Liver (tissue), 9 donors: ENCODE results near the gene BANP. TPM values are rescaled to one million over a fixed set of nuclear protein-coding genes. Genes with fewer than 3 reads are reported as not detected.

Experiments
- DNase-seq: peaks from one replicate; pipeline ENCODE4 v3.0.0-alpha.2; 2017; ENCODE audit warnings: low spot score
- H3K27ac ChIP-seq, 2 donors: one replicate each; pipeline ENCODE4 v1.7.0; 2013; ENCODE audit warnings: inconsistent platforms in 2 of 2, low read length in 2 of 2, control low read depth in 1 of 2, low read depth in 1 of 2, mild to moderate bottlenecking in 1 of 2
- H3K27me3 ChIP-seq, 4 donors: one replicate each; pipeline versions ENCODE4 v1.6.1 to v1.7.0; 2013; ENCODE audit warnings: low read length in 3 of 4, inconsistent platforms in 1 of 4, mild to moderate bottlenecking in 1 of 4, moderate library complexity in 1 of 4; ENCODE audit not compliant: control insufficient read depth in 4 of 4, insufficient read depth in 4 of 4
- H3K36me3 ChIP-seq, 4 donors: one replicate each; pipeline versions ENCODE4 v1.6.1 to v1.7.0; 2013; ENCODE audit warnings: low read length in 3 of 4, mild to moderate bottlenecking in 3 of 4, low read depth in 1 of 4, moderate library complexity in 1 of 4; ENCODE audit not compliant: control insufficient read depth in 4 of 4, insufficient read depth in 3 of 4
- H3K4me1 ChIP-seq, 4 donors: one replicate each; pipeline versions ENCODE4 v1.6.1 to v1.7.0; 2013; ENCODE audit warnings: low read length in 3 of 4, mild to moderate bottlenecking in 3 of 4, moderate library complexity in 1 of 4; ENCODE audit not compliant: control insufficient read depth in 4 of 4, insufficient read depth in 4 of 4
- H3K4me3 ChIP-seq, 3 donors: one replicate each; pipeline versions ENCODE4 v1.6.1 to v1.7.0; 2013; ENCODE audit warnings: low read length in 3 of 3, control low read depth in 1 of 3, low read depth in 1 of 3, mild to moderate bottlenecking in 1 of 3
- H3K9ac ChIP-seq, 2 donors: one replicate each; pipeline ENCODE4 v1.7.0; 2013; ENCODE audit warnings: low read length in 2 of 2, mild to moderate bottlenecking in 2 of 2, moderate library complexity in 2 of 2, control low read depth in 1 of 2, low read depth in 1 of 2
- H3K9me3 ChIP-seq, 4 donors: one replicate each; pipeline versions ENCODE4 v1.6.1 to v1.7.0; 2013; ENCODE audit warnings: low read length in 3 of 4; ENCODE audit not compliant: control insufficient read depth in 4 of 4
- EGR1 ChIP-seq, 2 donors: IDR thresholded peaks; 2 replicates each; pipeline ENCODE4 v1.6.1; 2016 to 2018; ENCODE audit warnings: antibody characterized with exemption in 2 of 2, low read depth in 2 of 2
- FOXA2 ChIP-seq: IDR thresholded peaks from 2 replicates; pipeline ENCODE4 v1.6.1; 2016; ENCODE audit warnings: antibody characterized with exemption
- GABPA ChIP-seq, 2 donors: IDR thresholded peaks in 1 of 2; conservative IDR thresholded peaks in 1 of 2; 2 replicates each; pipeline ENCODE4 v1.6.1; 2016; ENCODE audit warnings: antibody characterized with exemption in 2 of 2, mild to moderate bottlenecking in 1 of 2, moderate library complexity in 1 of 2
- HNF4A ChIP-seq, 2 donors: conservative IDR thresholded peaks; 2 replicates each; pipeline ENCODE4 v1.6.1; 2016; ENCODE audit warnings: antibody characterized with exemption in 2 of 2, mild to moderate bottlenecking in 2 of 2
- JUND ChIP-seq, 2 donors: IDR thresholded peaks; 2 replicates each; pipeline ENCODE4 v1.6.1; 2016; ENCODE audit warnings: antibody characterized with exemption in 2 of 2
- NR2F2 ChIP-seq: IDR thresholded peaks from 2 replicates; pipeline ENCODE4 v1.6.1; 2016; ENCODE audit warnings: antibody characterized with exemption
- RAD21 ChIP-seq, 2 donors: IDR thresholded peaks; 2 replicates each; pipeline ENCODE4 v1.6.1; 2016; ENCODE audit warnings: antibody characterized with exemption in 2 of 2, mild to moderate bottlenecking in 2 of 2
- REST ChIP-seq: IDR thresholded peaks from 2 replicates; pipeline ENCODE4 v1.6.1; 2016; ENCODE audit warnings: antibody characterized with exemption, mild to moderate bottlenecking
- RXRA ChIP-seq, 2 donors: IDR thresholded peaks; 2 replicates each; pipeline ENCODE4 v1.6.1; 2017 to 2018; ENCODE audit warnings: antibody characterized with exemption in 2 of 2, mild to moderate bottlenecking in 1 of 2
- SP1 ChIP-seq: IDR thresholded peaks from 2 replicates; pipeline ENCODE4 v1.6.1; 2018; ENCODE audit warnings: antibody characterized with exemption, mild to moderate bottlenecking
- TAF1 ChIP-seq: conservative IDR thresholded peaks from 2 replicates; pipeline ENCODE4 v1.6.1; 2016; ENCODE audit warnings: antibody characterized with exemption, mild to moderate bottlenecking
- YY1 ChIP-seq: IDR thresholded peaks from 2 replicates; pipeline ENCODE4 v1.6.1; 2016; ENCODE audit warnings: antibody characterized with exemption, mild to moderate bottlenecking
- ZBTB33 ChIP-seq: IDR thresholded peaks from 2 replicates; pipeline ENCODE4 v1.6.1; 2016; ENCODE audit warnings: antibody characterized with exemption
- WGBS: extraction: QIAGEN DNeasy Blood & Tissue Kit; methylation state at CpG from one replicate; pipeline ENCODE4 v1.1.7; 2013; 5-methylcytosine and 5-hydroxymethylcytosine counted together
- polyA plus RNA-seq, 2 donors: library from polyadenylated mRNA; stranded (reverse) in 1 of 2; unstranded in 1 of 2; fragments of 200-250 nt in 1 of 2; fragments of >200 nt in 1 of 2; fragmentation: Nextera tagmentation in 1 of 2; extraction: Ambion mirVana in 1 of 2; gene quantifications; one replicate each; pipeline versions ENCODE4 v1.2.1 to v1.2.3, GENCODE V29; 2013 to 2015
- total RNA-seq, 2 donors: library from RNA; depleted of rRNA; stranded (reverse); fragments of >200 nt; gene quantifications; one replicate each; pipeline ENCODE4 v1.2.3, GENCODE V29; 2014
- TF ChIP-seq, protein P1 (sequence below): IDR thresholded peaks from 2 replicates; pipeline ENCODE4 v1.6.1; 2016; ENCODE audit warnings: antibody characterized with exemption
- TF ChIP-seq, protein P2 (sequence below): fragments of 150-350 bp; IDR thresholded peaks from 2 replicates; pipeline ENCODE4 v1.5.1; 2017; ENCODE audit warnings: improper control_type of control experiment, low read depth, low read length; ENCODE audit not compliant: missing input control
- donor health status: healthy.
- donor health status: healthy.
- donor health status: healthy.
- donor health status: healthy.
- donor health status: healthy.

The BANP gene
- total and polyA plus RNA-seq, 4 donors = 4.9 to 20.7 (median 13.7) TPM

DNA sequence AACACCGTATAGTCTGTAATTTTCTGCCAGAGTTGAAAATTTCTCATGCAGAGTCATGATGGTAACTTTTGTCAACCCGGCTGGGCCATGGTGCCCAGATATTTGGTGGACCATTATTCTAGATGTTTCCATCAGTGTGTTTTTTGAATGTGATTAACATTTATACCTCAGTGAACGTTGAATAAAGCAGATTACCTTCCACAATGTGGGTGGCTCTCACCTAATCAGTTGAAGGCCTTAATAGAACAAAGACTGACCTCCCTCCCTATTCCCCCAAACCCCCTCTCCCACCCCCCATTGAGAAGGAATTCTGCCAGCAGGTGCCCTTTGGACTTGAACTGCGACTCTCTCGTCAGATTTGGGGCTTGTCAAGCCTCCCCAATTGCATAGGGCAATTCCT, 8.6 kb upstream of the BANP start:
- WGBS = 59% methylated on average over 5 of the region's 5 CpGs
- H3K4me3 ChIP-seq = no peak overlapping the region
- TF ChIP-seq YY1 = no peak
- no peak for TF ChIP-seq EGR1 (IDR thresholded peaks at IDR 0.05; ENCODE audit: low read depth in 2 of 2)
- no peak for TF ChIP-seq ZBTB33
- TF ChIP-seq FOXA2 = no peak
- TF ChIP-seq GABPA (IDR thresholded peaks at IDR 0.05 in 1 of 2, conservative IDR thresholded peaks at IDR 0.05 in 1 of 2) = no peak
- no peak for TF ChIP-seq RXRA (IDR thresholded peaks at IDR 0.05)
- no peak for TF ChIP-seq NR2F2
- no peak for TF ChIP-seq JUND (IDR thresholded peaks at IDR 0.05)
- TF ChIP-seq SP1 = no peak
- no peak for TF ChIP-seq TAF1
- no peak overlapping the region for H3K27ac ChIP-seq
- no peaks in the 10 kb centered on the region for H3K27me3 ChIP-seq
- DNase-seq = no peak
- H3K4me1 ChIP-seq = peaks cover 0 to under 1% (median 0%) of the 10 kb centered on the region in 4 donors
- peaks cover 0 to 2% (median 0%) of the 10 kb centered on the region in 4 donors for H3K36me3 ChIP-seq
- H3K9me3 ChIP-seq = no peaks in the 10 kb centered on the region
- no peak overlapping the region for H3K9ac ChIP-seq

DNA sequence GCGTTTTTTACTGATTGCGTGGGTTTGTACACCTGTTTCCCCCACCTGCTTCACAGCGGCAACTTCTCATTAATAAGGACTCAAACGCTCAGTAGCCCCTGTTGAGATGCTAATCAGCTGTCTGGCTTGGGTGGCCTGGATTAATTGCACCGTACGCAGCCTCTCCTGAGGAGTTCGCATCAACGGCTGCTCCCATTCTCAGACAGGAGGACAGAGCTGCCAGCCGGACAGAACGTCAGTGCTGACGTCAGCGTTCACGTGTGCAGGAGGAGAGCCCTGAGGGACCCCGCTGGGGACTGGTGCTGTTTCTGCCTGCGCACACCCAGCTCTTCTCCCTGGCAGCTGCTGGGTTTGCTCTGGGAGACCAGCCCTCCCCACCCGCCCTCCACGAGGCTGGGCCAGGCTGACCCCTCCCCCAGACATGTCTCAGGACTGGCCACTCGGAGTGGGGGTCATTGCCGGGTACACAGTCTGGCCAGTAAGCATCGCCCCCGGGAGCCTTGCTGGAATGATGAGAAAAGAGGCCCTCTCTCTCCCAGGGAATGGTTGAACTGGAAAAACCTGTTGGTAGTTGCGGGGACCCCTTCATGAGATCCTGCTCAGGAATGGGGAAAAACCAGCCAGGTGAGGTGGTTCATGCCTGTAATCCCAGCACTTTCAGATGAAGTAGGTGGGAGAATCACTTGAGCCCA, 5.7 kb upstream of the BANP start:
- H3K4me3 ChIP-seq = peak overlapping the region in 2 of 3 donors; percentile 9 to 12
- no peaks in the 10 kb centered on the region for H3K27me3 ChIP-seq
- H3K27ac ChIP-seq = peak overlapping the region; percentile 15 to 53
- no peaks in the 10 kb centered on the region for H3K9me3 ChIP-seq
- no peaks in the 10 kb centered on the region for H3K36me3 ChIP-seq
- peak overlapping the region; percentile 12 to 42 for H3K9ac ChIP-seq
- H3K4me1 ChIP-seq = peaks cover 0 to 15% (median 8%) of the 10 kb centered on the region in 4 donors
- DNase-seq = peak; percentile 47
- WGBS = 51% methylated on average over 22 of the region's 22 CpGs
- peak; percentile 17 for TF ChIP-seq SP1
- no peak for TF ChIP-seq JUND (IDR thresholded peaks at IDR 0.05)
- no peak for TF ChIP-seq EGR1 (IDR thresholded peaks at IDR 0.05; ENCODE audit: low read depth in 2 of 2)

DNA sequence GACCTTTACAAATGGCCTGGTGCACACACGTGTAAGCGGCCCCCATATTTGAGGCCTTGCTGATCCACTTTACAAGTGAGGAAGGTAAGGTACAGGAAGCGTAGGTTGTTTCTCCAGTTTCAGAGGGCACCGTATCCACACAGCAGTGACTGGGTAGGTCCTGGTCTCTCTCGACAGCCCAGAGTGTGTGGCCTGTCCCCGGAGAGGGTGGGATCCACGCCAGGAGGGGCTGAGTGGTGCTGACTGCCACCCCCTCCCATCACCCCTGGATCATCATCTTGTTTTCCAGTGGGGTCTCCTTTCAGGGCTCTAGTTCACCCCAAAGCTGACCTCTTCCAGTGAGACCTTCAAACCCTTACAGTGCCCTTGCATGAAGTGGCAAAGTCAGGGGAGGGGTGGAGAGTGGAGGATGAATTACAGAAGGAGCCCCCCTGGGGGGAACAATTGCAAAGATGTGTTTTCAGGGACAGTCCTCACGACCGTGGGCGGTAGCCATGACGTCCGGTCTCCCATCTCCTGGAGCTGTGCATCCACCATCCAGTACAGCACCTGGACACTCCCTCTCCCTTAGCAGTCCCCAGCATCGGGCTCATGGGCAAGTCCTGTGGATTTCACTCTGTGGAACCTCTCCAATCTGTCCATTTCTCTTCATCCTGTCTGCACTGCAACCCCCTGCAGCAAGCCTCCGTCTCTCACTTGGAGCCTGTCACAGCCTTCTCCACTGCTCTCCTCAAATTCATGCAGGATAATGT, 4.5 kb upstream of the BANP start:
- H3K9me3 ChIP-seq = no peaks in the 10 kb centered on the region
- no peak overlapping the region for H3K9ac ChIP-seq
- no peak overlapping the region for H3K4me3 ChIP-seq
- 92% methylated on average over 14 of the region's 14 CpGs for WGBS
- no peak overlapping the region for H3K27ac ChIP-seq
- peaks cover 0 to 15% (median 8%) of the 10 kb centered on the region in 4 donors for H3K4me1 ChIP-seq
- no peaks in the 10 kb centered on the region for H3K27me3 ChIP-seq
- no peak for DNase-seq
- H3K36me3 ChIP-seq = no peaks in the 10 kb centered on the region
- TF ChIP-seq, protein P1, sequence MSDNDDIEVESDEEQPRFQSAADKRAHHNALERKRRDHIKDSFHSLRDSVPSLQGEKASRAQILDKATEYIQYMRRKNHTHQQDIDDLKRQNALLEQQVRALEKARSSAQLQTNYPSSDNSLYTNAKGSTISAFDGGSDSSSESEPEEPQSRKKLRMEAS = no peak
- no peak for TF ChIP-seq ZBTB33
- TF ChIP-seq GABPA (IDR thresholded peaks at IDR 0.05 in 1 of 2, conservative IDR thresholded peaks at IDR 0.05 in 1 of 2) = no peak
- no peak for TF ChIP-seq REST
- TF ChIP-seq RXRA (IDR thresholded peaks at IDR 0.05) = no peak
- no peak for TF ChIP-seq FOXA2
- TF ChIP-seq HNF4A (conservative IDR thresholded peaks at IDR 0.05) = no peak
- TF ChIP-seq, protein P2, sequence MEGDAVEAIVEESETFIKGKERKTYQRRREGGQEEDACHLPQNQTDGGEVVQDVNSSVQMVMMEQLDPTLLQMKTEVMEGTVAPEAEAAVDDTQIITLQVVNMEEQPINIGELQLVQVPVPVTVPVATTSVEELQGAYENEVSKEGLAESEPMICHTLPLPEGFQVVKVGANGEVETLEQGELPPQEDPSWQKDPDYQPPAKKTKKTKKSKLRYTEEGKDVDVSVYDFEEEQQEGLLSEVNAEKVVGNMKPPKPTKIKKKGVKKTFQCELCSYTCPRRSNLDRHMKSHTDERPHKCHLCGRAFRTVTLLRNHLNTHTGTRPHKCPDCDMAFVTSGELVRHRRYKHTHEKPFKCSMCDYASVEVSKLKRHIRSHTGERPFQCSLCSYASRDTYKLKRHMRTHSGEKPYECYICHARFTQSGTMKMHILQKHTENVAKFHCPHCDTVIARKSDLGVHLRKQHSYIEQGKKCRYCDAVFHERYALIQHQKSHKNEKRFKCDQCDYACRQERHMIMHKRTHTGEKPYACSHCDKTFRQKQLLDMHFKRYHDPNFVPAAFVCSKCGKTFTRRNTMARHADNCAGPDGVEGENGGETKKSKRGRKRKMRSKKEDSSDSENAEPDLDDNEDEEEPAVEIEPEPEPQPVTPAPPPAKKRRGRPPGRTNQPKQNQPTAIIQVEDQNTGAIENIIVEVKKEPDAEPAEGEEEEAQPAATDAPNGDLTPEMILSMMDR = no peak
- TF ChIP-seq RAD21 (IDR thresholded peaks at IDR 0.05) = no peak
- TF ChIP-seq TAF1 = no peak
- no peak for TF ChIP-seq NR2F2
- no peak for TF ChIP-seq SP1
